HG02884 (cell line): ENCODE measurements around the gene FST.

ENCODE experiments used
- ATAC-seq: cut with Tn5 transposase; IDR thresholded peaks from one replicate; pipeline ENCODE4 v1.9.1; 2021; ENCODE audit warnings: mild to moderate bottlenecking, moderate library complexity; ENCODE audit not compliant: unreplicated experiment

FST gene, protein sequence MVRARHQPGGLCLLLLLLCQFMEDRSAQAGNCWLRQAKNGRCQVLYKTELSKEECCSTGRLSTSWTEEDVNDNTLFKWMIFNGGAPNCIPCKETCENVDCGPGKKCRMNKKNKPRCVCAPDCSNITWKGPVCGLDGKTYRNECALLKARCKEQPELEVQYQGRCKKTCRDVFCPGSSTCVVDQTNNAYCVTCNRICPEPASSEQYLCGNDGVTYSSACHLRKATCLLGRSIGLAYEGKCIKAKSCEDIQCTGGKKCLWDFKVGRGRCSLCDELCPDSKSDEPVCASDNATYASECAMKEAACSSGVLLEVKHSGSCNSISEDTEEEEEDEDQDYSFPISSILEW

DNA sequence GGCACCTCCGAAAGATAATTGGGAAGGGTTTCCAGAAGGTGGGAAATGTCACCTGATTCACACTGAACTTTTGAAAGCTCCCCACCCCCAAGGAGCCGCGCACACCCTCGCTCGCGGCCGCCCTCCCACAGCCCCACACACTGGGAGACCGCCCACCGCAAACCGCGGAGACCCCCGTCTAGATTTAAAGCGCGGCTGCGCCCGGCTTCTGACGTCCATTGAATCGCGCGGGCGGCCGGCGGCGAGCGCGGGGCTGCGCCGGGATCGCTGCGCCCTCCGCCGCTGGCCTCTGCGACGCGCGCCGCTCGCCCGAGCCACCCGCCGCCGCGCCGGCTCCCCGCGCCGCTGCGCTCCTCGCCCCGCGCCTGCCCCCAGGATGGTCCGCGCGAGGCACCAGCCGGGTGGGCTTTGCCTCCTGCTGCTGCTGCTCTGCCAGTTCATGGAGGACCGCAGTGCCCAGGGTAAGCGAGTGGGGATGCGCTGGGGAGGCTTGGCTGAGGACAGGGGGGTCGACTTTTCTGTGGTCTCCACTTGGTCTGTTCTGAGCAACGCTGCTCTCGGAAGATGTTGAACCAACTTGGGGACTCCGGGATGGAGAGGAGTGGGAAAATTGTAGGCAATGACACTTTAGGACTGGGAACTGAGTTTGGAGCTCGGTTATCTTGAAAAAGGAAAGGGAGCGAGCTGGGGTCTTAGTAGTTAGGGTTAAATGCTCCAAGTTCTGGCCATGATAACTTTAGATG is at the start of gene FST:
TSS of gene FST (plus strand) at position 214 of the 743 bp plus-strand sequence. CDS start at position 377, 163 bp downstream.
- ATAC-seq, result no peak

DNA sequence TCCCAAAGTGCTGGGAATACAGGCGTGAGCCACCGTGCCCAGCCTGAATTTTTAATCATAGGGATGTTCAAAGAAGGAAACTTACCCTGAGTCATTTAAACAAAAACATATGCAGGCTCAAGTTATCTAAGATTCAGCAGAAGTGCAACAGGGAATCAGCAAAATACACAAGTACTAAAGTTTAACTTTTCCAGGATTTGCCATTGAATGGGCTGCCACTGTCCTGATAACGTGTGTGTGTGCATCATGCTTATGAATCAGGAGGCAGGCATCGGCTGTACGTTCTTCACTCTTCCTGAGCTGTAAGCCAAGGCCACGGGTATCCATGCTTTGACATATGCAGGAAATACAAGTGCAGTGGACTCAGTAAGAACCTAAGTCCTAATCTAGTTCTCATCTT is 48.8 kb upstream of the FST start:
- no peak for ATAC-seq

GRCh38 chr5:53433026-53433425 is 47.4 kb upstream of the FST start:
- ATAC-seq, result no peak

- ATAC-seq, result no peak
Observed at GRCh38 chr5:53434541-53434940, 45.9 kb upstream of the FST start.

DNA sequence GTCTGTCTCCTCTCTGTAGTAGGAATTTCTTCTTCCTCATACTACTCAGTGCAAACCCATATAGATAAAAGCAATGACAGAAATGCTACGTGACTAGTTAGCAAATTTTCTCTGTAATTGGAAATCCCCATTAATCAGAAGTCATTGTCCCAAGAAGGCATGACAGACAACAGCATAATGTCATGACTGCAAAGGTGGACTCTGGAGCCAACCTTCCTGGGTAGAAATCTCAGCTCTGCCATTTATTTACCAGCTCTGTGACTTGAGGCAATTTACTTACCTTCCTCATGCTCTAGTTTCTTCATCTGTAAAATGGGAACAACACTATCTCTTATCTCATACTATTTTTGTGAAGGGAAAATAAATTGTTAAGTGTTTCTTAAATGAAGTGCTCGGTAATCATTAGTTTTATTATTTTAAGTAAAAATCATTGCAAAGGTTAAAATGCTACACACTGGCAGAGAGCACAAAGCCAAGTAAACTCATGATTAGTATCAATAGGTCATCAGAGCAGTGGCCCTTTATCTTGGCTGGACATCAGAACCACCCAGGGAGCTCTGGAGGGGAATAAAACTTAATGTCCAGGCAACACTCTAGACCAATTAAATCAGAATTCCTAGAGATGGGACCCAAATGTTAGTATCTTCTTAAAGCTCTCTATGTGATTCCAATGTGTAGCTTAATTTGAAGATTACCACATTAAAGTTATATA is 43.8 kb upstream of the FST start:
- ATAC-seq, result no peak

DNA sequence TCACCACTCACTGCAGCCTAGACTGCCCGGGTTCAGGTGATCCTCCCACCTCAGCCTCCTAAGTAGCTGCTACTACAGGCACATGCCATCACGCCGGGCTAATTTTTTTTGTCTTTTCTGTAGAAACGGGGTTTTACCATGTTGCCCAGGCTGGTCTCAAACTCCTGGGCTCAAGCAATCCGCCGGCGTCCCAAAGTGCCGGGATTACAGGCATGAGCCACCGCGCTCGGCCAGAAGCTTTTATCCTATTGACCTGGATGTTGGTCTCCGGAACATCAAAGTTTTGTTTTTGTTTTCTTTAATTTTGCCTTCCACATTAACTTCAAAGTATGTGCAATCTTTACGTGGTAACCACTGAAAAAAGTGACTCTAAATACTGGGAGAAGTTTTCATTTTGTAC is 42.4 kb upstream of the FST start:
- ATAC-seq, result no peak

DNA sequence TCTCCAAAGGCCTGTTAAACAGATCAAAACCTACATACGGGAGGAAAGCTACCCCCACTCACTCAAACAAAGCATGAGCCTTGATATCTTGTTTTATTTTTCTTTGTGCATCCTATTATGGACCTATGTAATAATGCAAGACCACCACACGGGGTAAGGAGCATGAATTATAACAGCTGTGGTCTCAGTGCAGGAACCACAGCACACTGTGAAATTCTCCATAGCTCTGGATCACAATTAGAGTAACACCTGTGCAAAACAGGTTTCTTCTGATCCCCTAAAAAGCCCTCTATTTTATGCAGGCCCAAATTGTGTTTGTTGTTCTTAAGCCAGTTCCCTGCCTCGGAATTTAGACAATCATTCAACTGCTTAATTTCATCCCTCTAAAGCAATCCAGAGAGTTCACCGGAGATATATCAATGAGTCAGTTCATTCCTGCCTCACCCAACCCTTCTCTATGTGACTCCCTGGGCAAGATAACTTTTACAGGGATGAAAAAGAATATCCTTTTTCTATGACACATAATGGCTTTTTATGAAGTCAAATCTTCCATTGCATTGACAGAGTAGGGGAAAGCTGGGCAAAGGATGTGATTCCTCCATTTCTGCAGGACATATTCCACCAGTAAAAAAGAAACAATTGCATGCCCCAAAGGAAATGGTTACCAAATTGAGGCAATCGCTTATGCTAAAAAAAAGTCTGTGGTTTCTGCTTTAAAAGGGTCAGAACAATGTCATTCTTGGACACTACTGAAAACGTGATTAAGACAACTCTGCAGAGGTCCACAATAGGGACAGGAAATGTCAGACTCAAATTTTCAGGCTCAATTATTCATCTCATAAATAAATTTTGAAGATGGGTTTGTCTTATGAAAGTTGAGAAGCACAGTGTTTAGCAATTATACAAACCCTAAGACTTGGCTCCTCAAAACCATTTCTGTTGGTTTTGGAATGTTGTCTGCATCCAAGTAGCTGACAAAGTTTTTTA is 41.6 kb upstream of the FST start:
- ATAC-seq, result no peak

DNA sequence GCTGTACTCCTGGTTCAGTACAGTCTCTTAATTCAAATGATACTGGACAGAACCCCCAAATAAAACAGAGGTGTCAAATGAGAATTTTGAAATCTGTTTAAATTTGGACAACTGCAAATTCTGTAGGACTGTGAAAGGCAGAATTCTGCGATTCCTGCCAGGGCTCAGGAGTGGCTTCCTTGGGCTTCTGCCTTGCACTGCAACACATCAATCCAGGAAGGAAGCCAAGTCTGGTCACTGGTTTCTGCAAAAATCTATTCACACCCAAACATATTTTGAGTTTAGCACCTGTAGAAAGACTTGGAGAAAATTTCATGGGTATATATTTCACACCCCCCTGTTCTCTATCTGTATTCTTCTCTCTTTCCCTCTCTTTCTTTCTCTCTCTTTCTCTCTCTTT is 37.5 kb upstream of the FST start:
- no peak for ATAC-seq

- ATAC-seq, result no peak
Observed at GRCh38 chr5:53445569-53445968, 34.9 kb upstream of the FST start.

DNA sequence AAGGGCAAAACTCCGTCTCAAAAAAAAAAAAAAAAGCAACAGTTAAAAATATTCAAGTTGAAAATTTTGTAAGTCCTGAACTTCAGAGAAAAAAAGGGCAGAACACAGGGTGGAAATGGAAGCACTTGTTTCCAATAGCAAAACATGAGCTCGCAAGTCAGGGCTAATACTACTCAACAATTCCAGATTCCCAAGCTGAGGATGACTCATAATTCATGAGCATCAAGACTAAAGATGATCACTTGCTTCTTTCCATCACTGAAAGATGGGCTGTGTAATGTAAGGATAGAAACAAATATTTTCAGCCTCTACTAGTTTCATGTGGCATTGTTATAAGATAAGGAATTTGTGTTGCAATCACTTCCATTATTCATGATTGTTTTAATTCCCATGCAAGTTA is 33.5 kb upstream of the FST start:
- ATAC-seq, result no peak

GRCh38 chr5:53448851-53449250 is 31.6 kb upstream of the FST start:
- ATAC-seq, result no peak

- no peak for ATAC-seq
Observed at GRCh38 chr5:53453898-53454718, 26.3 kb upstream of the FST start.

DNA sequence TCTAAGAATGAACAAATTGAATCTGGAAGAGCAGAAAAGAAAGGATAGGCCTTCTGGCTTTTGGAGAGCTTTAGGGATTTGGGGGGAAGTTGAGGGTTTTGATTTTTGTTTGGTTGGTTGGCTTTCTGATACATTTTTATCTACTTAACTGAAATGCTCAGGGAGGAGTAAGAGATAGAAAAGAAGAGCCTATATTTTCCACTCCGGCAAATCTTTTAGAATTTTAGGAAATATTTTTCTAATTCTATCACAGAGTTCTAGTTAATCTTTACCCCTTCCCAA is 25.8 kb upstream of the FST start:
- ATAC-seq, result no peak

DNA sequence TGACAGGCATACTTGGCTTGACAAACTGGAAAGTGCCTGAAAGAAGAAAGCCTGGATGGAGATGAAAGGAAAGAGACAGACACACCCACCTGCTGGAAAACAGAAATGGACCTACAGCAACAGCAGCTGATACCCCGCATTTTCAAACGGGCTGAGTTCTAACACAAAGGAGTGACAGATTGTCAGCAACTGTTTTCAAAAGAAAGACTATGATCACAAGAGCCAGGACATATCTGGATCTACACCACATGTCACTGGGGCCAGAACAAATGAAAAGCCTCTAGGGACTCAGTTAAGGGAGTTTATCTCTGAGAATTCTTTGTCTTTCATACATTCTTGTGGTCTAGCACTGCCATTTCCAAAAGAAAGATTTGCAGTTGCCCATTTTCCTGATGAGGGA is 24.1 kb upstream of the FST start:
- no peak for ATAC-seq

DNA sequence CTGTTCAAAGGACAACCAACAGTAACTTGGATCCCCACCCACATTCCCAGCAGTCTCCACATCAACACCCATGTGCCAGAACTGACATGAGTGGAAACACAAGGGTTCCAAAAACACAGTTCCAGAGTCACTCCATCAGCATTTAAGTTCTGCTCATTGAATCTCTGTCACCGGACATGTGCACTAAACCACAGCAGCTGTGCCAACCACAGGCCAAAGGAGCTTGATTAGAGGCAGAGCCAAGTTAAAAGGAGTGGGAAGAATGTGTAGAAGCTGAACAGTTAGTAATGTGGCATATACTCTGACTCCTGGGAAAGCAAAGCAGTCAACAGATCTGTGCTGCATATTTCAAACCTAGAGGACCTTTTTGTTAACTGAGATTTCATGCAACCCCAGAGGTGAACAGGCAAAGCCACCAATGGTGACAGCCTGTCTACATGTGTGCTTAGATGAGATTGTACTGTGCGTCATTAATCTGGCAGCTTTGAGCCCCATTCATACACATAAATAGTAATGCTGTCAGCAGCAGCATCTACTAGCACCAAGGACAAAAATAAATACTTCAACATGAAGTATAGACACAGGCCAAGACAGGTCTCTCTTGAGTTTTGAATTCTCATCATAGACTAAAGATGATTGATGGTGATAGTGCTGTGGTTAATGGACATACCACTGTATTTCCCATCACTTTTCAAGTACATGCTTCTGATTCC is 16.4 kb upstream of the FST start:
- no peak for ATAC-seq

- no peak for ATAC-seq
Observed at GRCh38 chr5:53464722-53465121, 15.7 kb upstream of the FST start.

DNA sequence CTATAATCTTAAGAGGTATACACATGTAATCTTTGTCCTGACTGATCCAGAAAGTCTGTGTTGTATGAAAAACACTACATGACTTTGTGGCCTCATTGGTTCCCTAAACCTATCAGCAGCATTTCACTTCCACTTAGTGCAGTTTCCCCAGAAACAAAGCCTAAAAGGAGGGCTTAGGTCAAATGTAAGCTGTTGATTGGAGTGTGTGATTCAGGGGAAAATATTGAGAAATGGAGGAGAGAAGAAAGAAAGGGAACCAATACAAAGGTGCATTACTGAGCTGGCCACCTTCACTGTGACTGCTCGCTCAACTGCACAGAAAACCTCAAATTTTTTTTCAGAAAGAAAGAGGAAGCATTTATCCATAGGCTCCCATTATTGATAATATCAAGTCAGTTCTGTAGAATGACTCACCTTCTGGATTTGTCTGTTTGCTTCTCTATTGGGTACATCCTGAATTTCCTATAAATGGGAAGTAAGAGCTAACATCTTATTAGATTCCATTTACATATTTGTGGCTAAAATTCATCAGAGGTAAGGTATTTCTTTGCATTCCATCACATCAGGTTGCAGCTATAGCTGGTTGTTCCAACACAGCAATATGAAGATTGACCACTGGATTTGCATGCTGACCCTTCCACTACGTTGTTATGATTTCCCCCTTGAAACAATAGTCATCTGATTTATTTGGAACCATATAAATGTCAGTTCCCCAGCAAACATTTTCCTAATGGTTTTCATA is 10.3 kb upstream of the FST start:
- peak; percentile 57 for ATAC-seq

- ATAC-seq, result no peak
Observed at GRCh38 chr5:53472279-53472678, 8.2 kb upstream of the FST start.
